IMR-90 (cell line): ENCODE measurements around the gene CIAO3. TPM values are rescaled to one million over a fixed set of nuclear protein-coding genes. Genes with fewer than 3 reads are reported as not detected.

ENCODE experiments used
- ATAC-seq: fragments of 200-7000 bp; cut with Tn5 transposase; 2 replicates; pipeline ENCODE4 v1.9.1; 2020; ENCODE audit warnings: low read depth, mild to moderate bottlenecking, moderate library complexity
- BruUV-seq: library from RNA; stranded (reverse); fragments of 400-500 nt; replicated peaks from 2 replicates; lab custom pipeline; 2021; lab: Mats Ljungman, UMichigan
- CTCF ChIA-PET: fragments of 300-600 bp; formaldehyde crosslinking; extraction: SDS; loops from one replicate; lab custom pipeline; 2021; ENCODE audit warnings: antibody characterized with exemption; lab: Yijun Ruan, JAX
- POLR2A ChIA-PET: fragments of 300-600 bp; sonication (Branson Sonifier 250); formaldehyde crosslinking; loops from one replicate; lab custom pipeline; 2022; ENCODE audit warnings: antibody characterized with exemption; ENCODE audit not compliant: unreplicated experiment; lab: Charles Lee
- DNase-seq: peaks from one replicate; pipeline ENCODE4 v3.0.0; 2013
- H2AFZ ChIP-seq: replicated peaks from 2 replicates; pipeline ENCODE3; 2013; ENCODE audit warnings: low read length, mild to moderate bottlenecking; ENCODE audit not compliant: poor library complexity
- H2AK5ac ChIP-seq: 2 replicates; pipeline ENCODE4 v1.6.1; 2013; ENCODE audit warnings: low read depth, low read length, inconsistent platforms
- H2AK9ac ChIP-seq: replicated peaks from 2 replicates; pipeline ENCODE3; 2013; ENCODE audit warnings: mild to moderate bottlenecking, low read depth, low read length, moderate library complexity; ENCODE audit not compliant: poor library complexity
- H2BK120ac ChIP-seq: 2 replicates; pipeline ENCODE4 v1.6.1; 2013; ENCODE audit warnings: low read depth, low read length, inconsistent platforms
- H2BK15ac ChIP-seq: 3 replicates; pipeline ENCODE4 v1.6.1; 2013; ENCODE audit warnings: low read depth, low read length, inconsistent platforms
- H2BK20ac ChIP-seq: 2 replicates; pipeline ENCODE4 v1.6.1; 2013; ENCODE audit warnings: low read depth, mild to moderate bottlenecking, inconsistent platforms, low read length, moderate library complexity
- H2BK5ac ChIP-seq: 2 replicates; pipeline ENCODE4 v1.6.1; 2013; ENCODE audit warnings: mild to moderate bottlenecking, low read depth, low read length, inconsistent platforms; ENCODE audit not compliant: poor library complexity, severe bottlenecking
- H3K14ac ChIP-seq: replicated peaks from 2 replicates; pipeline ENCODE4 v1.6.1; 2013; ENCODE audit warnings: low read depth, low read length, inconsistent platforms
- H3K18ac ChIP-seq: 2 replicates; pipeline ENCODE4 v1.6.1; 2013; ENCODE audit warnings: low read depth, low read length, control low read depth
- H3K23ac ChIP-seq: 2 replicates; pipeline ENCODE4 v1.6.1; 2013; ENCODE audit warnings: low read depth, low read length, inconsistent platforms
- H3K27ac ChIP-seq: 2 replicates; pipeline ENCODE4 v1.5.1; 2013; ENCODE audit warnings: mild to moderate bottlenecking, control low read depth, low read length; ENCODE audit not compliant: insufficient read depth
- H3K27me3 ChIP-seq: 2 replicates; pipeline ENCODE4 v1.6.1; 2013; ENCODE audit warnings: low read length; ENCODE audit not compliant: control insufficient read depth, insufficient read depth
- H3K36me3 ChIP-seq: 2 replicates; pipeline ENCODE4 v1.6.1; 2013; ENCODE audit warnings: low read length, mixed read lengths; ENCODE audit not compliant: control insufficient read depth, insufficient read depth
- H3K4ac ChIP-seq: 2 replicates; pipeline ENCODE4 v1.6.1; 2013; ENCODE audit warnings: low read depth, low read length, inconsistent platforms
- H3K4me1 ChIP-seq: 2 replicates; pipeline ENCODE4 v1.6.1; 2013; ENCODE audit warnings: low read length, mixed read lengths; ENCODE audit not compliant: control insufficient read depth, insufficient read depth
- H3K4me2 ChIP-seq: 2 replicates; pipeline ENCODE4 v1.6.1; 2013; ENCODE audit warnings: low read depth, mild to moderate bottlenecking, control low read depth, low read length, moderate library complexity
- H3K4me3 ChIP-seq: 2 replicates; pipeline ENCODE4 v1.5.1; 2013; ENCODE audit warnings: low read depth, mild to moderate bottlenecking, control low read depth, low read length, moderate library complexity; ENCODE audit not compliant: insufficient read depth
- H3K56ac ChIP-seq: 2 replicates; pipeline ENCODE4 v1.6.1; 2013; ENCODE audit warnings: low read length, inconsistent platforms; ENCODE audit not compliant: insufficient read depth; ENCODE audit errors: extremely low read depth
- H3K79me1 ChIP-seq, 2 experiments: 2 replicates each; pipeline ENCODE4 v1.6.1; 2013; ENCODE audit warnings: low read length in 2 of 2, inconsistent platforms in 1 of 2, low read depth in 1 of 2
- H3K9ac ChIP-seq: 2 replicates; pipeline ENCODE4 v1.6.1; 2013; ENCODE audit warnings: low read depth, low read length, control low read depth
- H3K9me1 ChIP-seq: 2 replicates; pipeline ENCODE4 v1.6.1; 2013; ENCODE audit warnings: low read length, inconsistent platforms; ENCODE audit not compliant: insufficient read depth
- H3K9me3 ChIP-seq: 2 replicates; pipeline ENCODE4 v1.6.1; 2013; ENCODE audit warnings: low read length; ENCODE audit not compliant: control insufficient read depth, insufficient read depth
- H4K20me1 ChIP-seq: 2 replicates; pipeline ENCODE4 v1.6.1; 2013; ENCODE audit warnings: low read length, inconsistent platforms; ENCODE audit not compliant: insufficient read depth
- H4K5ac ChIP-seq: 2 replicates; pipeline ENCODE4 v1.6.1; 2013; ENCODE audit warnings: mild to moderate bottlenecking, low read depth, low read length, control low read depth
- H4K8ac ChIP-seq, 2 experiments: 2 replicates each; pipeline ENCODE4 v1.6.1; 2013; ENCODE audit warnings: low read depth in 2 of 2, low read length in 2 of 2, control low read depth in 1 of 2, inconsistent platforms in 1 of 2
- H4K91ac ChIP-seq: 2 replicates; pipeline ENCODE4 v1.6.1; 2013; ENCODE audit warnings: low read depth, low read length, inconsistent platforms; ENCODE audit not compliant: insufficient read depth
- BHLHE40 ChIP-seq: fragments of 150-350 bp; IDR thresholded peaks from 2 replicates; pipeline ENCODE4 v1.6.1; 2016; ENCODE audit warnings: mild to moderate bottlenecking, low read depth, low read length
- CEBPB ChIP-seq: IDR thresholded peaks from 2 replicates; pipeline ENCODE4 v1.6.1; 2012; ENCODE audit warnings: low read depth, low read length, improper control_type of control experiment
- CHD1 ChIP-seq: IDR thresholded peaks from 2 replicates; pipeline ENCODE4 v1.6.1; 2012; ENCODE audit warnings: low read depth, low read length, improper control_type of control experiment
- CTCF ChIP-seq: conservative IDR thresholded peaks from 2 replicates; pipeline ENCODE4 v1.5.1; 2012; ENCODE audit warnings: mild to moderate bottlenecking, low read depth, low read length, improper control_type of control experiment
- FOS ChIP-seq: fragments of 150-350 bp; IDR thresholded peaks from 2 replicates; pipeline ENCODE4 v1.6.1; 2016; ENCODE audit warnings: low read depth, low read length
- MAZ ChIP-seq: IDR thresholded peaks from 2 replicates; pipeline ENCODE4 v1.6.1; 2012; ENCODE audit warnings: low read depth, mild to moderate bottlenecking, low read length, improper control_type of control experiment, moderate library complexity, borderline replicate concordance
- MXI1 ChIP-seq: IDR thresholded peaks from 2 replicates; pipeline ENCODE4 v1.6.1; 2012; ENCODE audit warnings: low read depth, mild to moderate bottlenecking, low read length, moderate library complexity, borderline replicate concordance
- NFE2L2 ChIP-seq: fragments of 150-350 bp; IDR thresholded peaks from 2 replicates; pipeline ENCODE4 v1.6.1; 2016; ENCODE audit warnings: low read depth, mild to moderate bottlenecking, low read length
- POLR2A ChIP-seq: IDR thresholded peaks from 2 replicates; pipeline ENCODE4 v1.6.1; 2012; ENCODE audit warnings: mild to moderate bottlenecking, low read depth, low read length
- RCOR1 ChIP-seq: IDR thresholded peaks from 2 replicates; pipeline ENCODE4 v1.6.1; 2012; ENCODE audit warnings: mild to moderate bottlenecking, low read length, improper control_type of control experiment; ENCODE audit not compliant: insufficient replicate concordance
- RFX5 ChIP-seq: IDR thresholded peaks from 2 replicates; pipeline ENCODE4 v1.8.0; 2012; ENCODE audit warnings: low read depth, mild to moderate bottlenecking, low read length, moderate library complexity
- SMC3 ChIP-seq: fragments of 150-350 bp; IDR thresholded peaks from 2 replicates; pipeline ENCODE4 v1.6.1; 2016; ENCODE audit warnings: low read depth, mild to moderate bottlenecking, antibody characterized with exemption, low read length, moderate library complexity
- WGBS, 2 experiments: methylation state at CpG; one replicate each; pipeline versions ENCODE4 v1.1.5 to v1.1.7; 2013; ENCODE audit warnings: missing lambda C conversion rate in 2 of 2; ENCODE audit not compliant: insufficient read length in 1 of 2; ENCODE audit errors: extremely low coverage in 2 of 2; 5-methylcytosine and 5-hydroxymethylcytosine counted together
- dilution Hi-C: fragments of 300-500 bp; cut with HindIII; formaldehyde crosslinking; loops from one replicate; pipeline ENCODE4 v1.14.3; 2018; ENCODE audit warnings: low sequenced_read_pairs; ENCODE audit not compliant: unreplicated experiment
- in situ Hi-C: fragments of 300-500 bp; cut with MboI; formaldehyde crosslinking; loops from 3 replicates; pipeline ENCODE4 v1.14.3; 2019; ENCODE audit warnings: low sequenced_read_pairs, inconsistent platforms, mixed read lengths
- intact Hi-C: fragments of 100-400 bp; cut with micrococcal nuclease; formaldehyde crosslinking; loops from 2 replicates; pipeline ENCODE4 v1.10.0; 2022
- polyA plus RNA-seq, 3 experiments: library from polyadenylated mRNA; depleted of rRNA; stranded (reverse); fragments of >200 nt; gene quantifications; 2 replicates each; pipeline ENCODE4 v1.2.3, GENCODE V29; 2012; ENCODE audit warnings: low replicate concordance in 1 of 3
- total RNA-seq: library from RNA; depleted of rRNA; stranded (reverse); fragments of >200 nt; gene quantifications from 2 replicates; pipeline ENCODE4 v1.2.3, GENCODE V29; 2012

Gene CIAO3
- total and polyA plus RNA-seq, 2 of the 4 experiments (the other 2 are of a cell fraction) = 17.0 to 20.2 TPM

- no peak for DNase-seq
- Histone ChIP-seq H3K4me1 (no peaks in the 10 kb centered on the region), H2AK5ac (0 out of 2 replicates have a peak overlapping the region, but pooled peaks have one; percentile 24), H3K9me1 (no peaks in the 10 kb centered on the region), H3K36me3 (no peaks in the 10 kb centered on the region), H4K91ac (peak overlapping the region; percentile 51; the same call in 1 of the 2 replicates), H3K14ac (no peak overlapping the region), H2AK9ac (no peak overlapping the region), H3K56ac (no peak overlapping the region), H3K27me3 (peaks cover 11% of the 10 kb centered on the region), H2BK5ac (no peak overlapping the region), H3K4me2 (no peak overlapping the region), H3K9me3 (no peaks in the 10 kb centered on the region), H4K5ac (no peak overlapping the region; the same call in 1 of the 2 replicates), H3K9ac (no peak overlapping the region), H2BK15ac (no peak overlapping the region), H3K27ac (no peak overlapping the region), H3K23ac (no peak overlapping the region), H3K4ac (0 out of 2 replicates have a peak overlapping the region, but pooled peaks have one; percentile 9), H4K8ac (no peak overlapping the region), H3K18ac (no peak overlapping the region), H2BK120ac (no peak overlapping the region), H3K79me1 (no peaks in the 10 kb centered on the region), H2AFZ (no peak overlapping the region), H2BK20ac (no peak overlapping the region), H4K20me1 (no peaks in the 10 kb centered on the region), H3K4me3 (no peak overlapping the region)
- WGBS, 2 experiments = 88% methylated on average over 12 of the region's 39 CpGs; no CpG with 5 or more reads in 1 of the 2 experiments
- TF ChIP-seq NFE2L2 (no peak), FOS (no peak), MXI1 (no peak), CHD1 (no peak), SMC3 (no peak), CEBPB (no peak), RFX5 (no peak), CTCF (no peak), BHLHE40 (no peak), RCOR1 (no peak), MAZ (no peak), POLR2A (no peak)
- ChIA-PET POLR2A (no interaction called here), CTCF (interaction anchor here (0.6 kb wide), 1 partner anchor 43 kb away, joined by 3 read pairs; no protein-coding TSS in a partner anchor)
- ATAC-seq = no peak
- dilution Hi-C loops (no loop called here), intact Hi-C loops (no loop called here), in situ Hi-C loops (no loop called here)
- BruUV-seq = no TSS peak
Measured at GRCh38 chr16:747978-748746, 7.4 kb upstream of the CIAO3 start.
